DMS53 (cell line): ENCODE data around the gene SYPL2.

ENCODE experiments used
- DNase-seq: peaks from one replicate; lab custom pipeline; 2025; lab: John Stamatoyannopoulos, UW

SYPL2 gene

DNA sequence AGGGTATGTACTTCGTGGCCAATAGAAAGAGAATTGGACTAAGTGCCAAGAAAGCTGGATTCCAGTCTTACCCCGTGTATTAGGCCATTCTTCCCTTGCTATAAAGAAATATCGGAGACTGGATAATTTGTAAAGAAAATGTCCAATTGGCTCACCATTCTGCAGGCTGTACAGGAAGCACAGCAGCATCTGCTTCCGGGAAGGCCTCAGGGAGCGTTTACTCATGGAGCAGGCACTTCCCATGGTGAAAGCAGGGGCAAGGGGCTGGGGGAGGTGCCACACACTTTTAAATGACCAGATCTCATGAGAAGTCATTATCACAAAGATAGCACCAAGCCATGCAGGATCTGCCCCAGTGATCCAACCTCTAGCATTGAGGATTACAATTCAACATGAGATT lies 51.0 kb downstream of the SYPL2 start:
- DNase-seq = no peak

GRCh38 chr1:109521002-109521951 lies 54.9 kb downstream of the SYPL2 start:
- DNase-seq = no peak

DNA sequence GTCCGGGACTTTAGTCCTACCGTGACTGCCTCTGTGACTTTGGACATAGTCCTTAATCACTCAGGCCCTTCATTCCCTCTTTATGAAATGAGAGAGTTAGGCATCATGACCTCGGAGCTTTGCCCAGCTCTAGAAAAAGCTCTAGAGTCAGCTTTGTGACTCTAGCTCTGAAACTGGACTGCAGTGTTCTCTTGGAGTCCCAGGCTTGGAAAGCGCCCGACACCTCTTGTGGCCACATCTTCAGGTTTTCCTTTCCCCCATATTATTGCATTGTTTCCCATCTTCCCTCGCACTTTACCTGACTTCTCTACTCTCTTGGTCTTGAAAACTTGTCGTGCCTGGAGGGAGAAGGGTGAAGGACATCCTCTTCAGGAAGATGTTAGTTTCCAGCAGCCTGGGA lies 55.7 kb downstream of the SYPL2 start:
- no peak for DNase-seq

DNA sequence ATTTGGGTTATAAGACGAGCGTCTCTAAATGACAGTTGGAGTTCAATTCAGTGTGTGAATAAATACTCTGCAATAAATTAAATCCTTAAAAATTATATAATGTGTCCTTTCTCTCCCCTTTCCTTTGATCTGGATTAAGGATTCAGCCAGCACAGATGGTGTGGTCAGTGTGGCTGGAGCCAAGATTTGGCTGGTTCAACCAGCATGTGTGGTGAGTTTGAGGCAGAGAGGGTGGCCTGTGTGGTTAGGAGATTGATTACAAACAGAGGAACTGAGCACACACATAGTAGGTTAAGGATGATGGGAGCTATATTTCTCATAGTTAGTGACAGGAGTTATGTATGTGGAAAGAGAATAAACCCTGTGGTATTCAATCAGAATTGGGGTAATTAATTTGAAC lies 57.4 kb downstream of the SYPL2 start:
- DNase-seq = no peak

DNA sequence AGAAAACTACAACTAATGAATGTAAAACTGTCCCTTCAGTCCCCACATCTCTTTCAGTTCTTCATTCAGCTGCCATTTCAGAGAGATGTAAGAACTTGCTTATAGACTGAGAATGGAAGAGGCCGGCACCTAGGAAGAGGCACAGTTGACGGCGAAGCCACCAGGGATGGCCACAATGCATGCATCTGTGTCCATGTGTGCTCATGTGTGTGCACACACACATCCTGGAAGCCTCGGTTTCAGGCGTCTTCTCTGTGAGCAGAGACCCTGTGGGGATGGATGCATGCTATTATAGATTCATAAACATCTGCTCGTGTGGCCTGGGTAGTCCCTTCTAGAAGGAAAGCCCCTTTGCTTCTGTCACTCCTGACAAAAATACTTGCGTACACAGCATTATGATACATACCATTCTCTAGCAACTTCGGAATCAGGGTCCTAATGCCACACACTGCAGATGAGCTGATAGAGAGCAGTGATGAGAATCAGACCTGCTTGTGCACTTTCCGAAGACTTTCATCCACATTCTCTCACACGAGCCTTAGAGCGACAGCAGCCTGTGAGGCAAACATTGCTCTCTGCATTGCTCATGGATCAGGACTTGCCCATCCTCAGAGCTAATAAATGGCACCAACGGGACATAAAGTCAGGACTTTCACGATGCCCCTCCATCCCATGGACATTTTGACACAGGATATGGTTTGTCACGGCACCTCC lies 60.9 kb downstream of the SYPL2 start:
- no peak for DNase-seq

GRCh38 chr1:109527846-109528695 lies 61.7 kb downstream of the SYPL2 start:
- DNase-seq = no peak

GRCh38 chr1:109528712-109529111 lies 62.4 kb downstream of the SYPL2 start:
- no peak for DNase-seq

GRCh38 chr1:109529881-109530456 lies 63.6 kb downstream of the SYPL2 start:
- no peak for DNase-seq

DNA sequence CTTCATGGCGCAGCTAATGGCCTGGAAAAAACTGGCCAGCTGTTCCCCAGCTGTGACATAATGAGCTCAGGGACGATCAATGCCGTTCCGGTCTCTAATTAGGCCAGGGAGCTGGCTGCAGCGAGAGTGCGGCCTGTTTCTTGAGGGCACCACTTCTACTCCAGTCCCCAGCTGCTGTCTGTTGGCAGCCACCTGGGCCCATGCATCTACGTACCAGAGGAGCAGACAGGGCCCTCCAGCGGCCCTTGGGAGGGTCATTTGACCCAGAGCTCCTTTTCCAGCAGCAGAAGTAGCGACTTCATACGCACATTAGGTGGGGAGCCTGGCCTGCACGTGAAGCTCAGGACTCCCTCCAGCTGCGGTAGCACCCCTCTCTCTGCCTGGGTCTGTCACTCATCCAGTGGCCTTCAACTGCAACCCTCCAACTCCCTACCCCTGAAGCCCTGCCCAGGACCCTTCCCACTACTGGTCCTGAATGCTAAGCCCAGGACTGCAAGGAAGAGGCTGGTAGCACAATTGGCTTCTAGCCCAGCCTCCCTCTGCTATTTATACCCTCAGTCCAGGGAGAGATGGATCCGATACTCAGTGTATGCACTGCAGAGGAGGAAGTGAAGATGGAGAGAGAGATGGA lies 64.2 kb downstream of the SYPL2 start:
- DNase-seq = no peak

DNA sequence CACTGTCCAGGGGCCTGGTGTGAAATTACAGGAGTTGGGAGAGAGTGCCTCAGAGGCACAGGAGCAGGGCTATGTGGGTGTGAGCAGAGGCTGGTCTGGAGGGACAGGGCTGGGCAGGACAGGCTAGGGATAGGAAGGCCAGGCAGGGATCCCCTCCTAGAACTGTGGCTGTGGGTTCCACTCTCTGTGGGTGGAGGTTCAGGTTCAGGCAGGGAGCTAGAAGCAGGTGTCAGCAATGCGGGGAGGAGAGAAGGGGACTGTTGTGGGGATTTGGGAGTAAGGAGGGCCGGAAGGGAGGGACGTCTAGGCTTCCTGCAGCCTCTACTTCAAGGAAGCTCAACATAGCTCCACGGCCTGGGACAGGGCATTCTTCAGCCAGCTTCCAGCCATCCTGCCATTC lies 65.0 kb downstream of the SYPL2 start:
- DNase-seq = no peak
